Tibial artery (tissue), 4 donors: Measurements from ENCODE around the gene RELN.

Experiments used
- DNase-seq, 2 donors: peaks; one replicate each; pipeline ENCODE4 v3.0.0-alpha.2; 2019
- H3K27ac ChIP-seq, 2 donors: fragments of 200-600 bp; sonication (generic) in 1 of 2; 1 replicate in 1 of 2; 2 replicates in 1 of 2; pipeline ENCODE4 v1.5.1; 2018 to 2019; ENCODE audit warnings: mild to moderate bottlenecking in 1 of 2
- H3K27me3 ChIP-seq, 2 donors: fragments of 200-600 bp; sonication (generic) in 1 of 2; one replicate each; pipeline versions ENCODE4 v1.5.1 to v1.6.0; 2016 to 2019
- H3K36me3 ChIP-seq, 3 donors: fragments of 200-600 bp; sonication (generic) in 2 of 3; one replicate each; pipeline ENCODE4 v1.5.1; 2016 to 2019; ENCODE audit warnings: mild to moderate bottlenecking in 2 of 3
- H3K4me1 ChIP-seq, 4 donors: fragments of 200-600 bp; sonication (generic) in 2 of 4; 1 replicate in 3 of 4; 2 replicates in 1 of 4; pipeline ENCODE4 v1.5.1; 2016 to 2019
- H3K4me3 ChIP-seq, 2 donors: fragments of 200-600 bp; sonication (generic) in 1 of 2; 1 replicate in 1 of 2; 2 replicates in 1 of 2; pipeline ENCODE4 v1.5.1; 2018 to 2019; ENCODE audit warnings: mild to moderate bottlenecking in 2 of 2
- H3K9me3 ChIP-seq, 3 donors: fragments of 200-600 bp; sonication (generic) in 1 of 3; one replicate each; pipeline ENCODE4 v1.5.1; 2016 to 2019
- CTCF ChIP-seq, 2 experiments: fragments of 200-600 bp in 1 of 2; fragments of 450-650 bp in 1 of 2; IDR thresholded peaks; one replicate each; pipeline ENCODE4 v1.5.1; 2017 to 2019; ENCODE audit warnings: antibody characterized with exemption in 2 of 2, mild to moderate bottlenecking in 1 of 2, moderate library complexity in 1 of 2
- intact Hi-C: fragments of 100-400 bp; cut with DNase I; formaldehyde crosslinking; loops from one replicate; pipeline ENCODE4 v1.15.0; 2023; ENCODE audit warnings: low total_unique reads

Gene RELN

GRCh38 chr7:103690242-103690974 is 299.1 kb downstream of the RELN start:
- Histone ChIP-seq H3K4me3 (no peak overlapping the region), H3K27ac (no peak overlapping the region), H3K9me3 (no peaks in the 10 kb centered on the region), H3K4me1 (no peaks in the 10 kb centered on the region), H3K36me3 (no peaks in the 10 kb centered on the region), H3K27me3 (no peaks in the 10 kb centered on the region)
- no peak for DNase-seq
- intact Hi-C loops: no loop called here
- TF ChIP-seq CTCF (IDR thresholded peaks at IDR 0.05): no peak

- no peak overlapping the region for H3K4me3 ChIP-seq
- H3K27me3 ChIP-seq: no peaks in the 10 kb centered on the region
- no peaks in the 10 kb centered on the region for H3K36me3 ChIP-seq
- intact Hi-C loops: no loop called here
- no peaks in the 10 kb centered on the region for H3K4me1 ChIP-seq
- DNase-seq: no peak
- no peak for TF ChIP-seq CTCF (IDR thresholded peaks at IDR 0.05)
- H3K9me3 ChIP-seq: no peaks in the 10 kb centered on the region
- no peak overlapping the region for H3K27ac ChIP-seq
Observed at GRCh38 chr7:103689255-103689654, 300.2 kb downstream of the RELN start.

GRCh38 chr7:103687951-103688350 is 301.5 kb downstream of the RELN start:
- H3K27me3 ChIP-seq: no peaks in the 10 kb centered on the region
- H3K27ac ChIP-seq: no peak overlapping the region
- H3K36me3 ChIP-seq: no peaks in the 10 kb centered on the region
- DNase-seq: no peak
- H3K4me1 ChIP-seq: no peaks in the 10 kb centered on the region
- intact Hi-C loops: no loop called here
- H3K9me3 ChIP-seq: no peaks in the 10 kb centered on the region
- TF ChIP-seq CTCF (IDR thresholded peaks at IDR 0.05): no peak
- no peak overlapping the region for H3K4me3 ChIP-seq

GRCh38 chr7:103687272-103687671 is 302.2 kb downstream of the RELN start:
- Histone ChIP-seq H3K27ac (no peak overlapping the region), H3K9me3 (no peaks in the 10 kb centered on the region), H3K36me3 (no peaks in the 10 kb centered on the region), H3K4me1 (no peaks in the 10 kb centered on the region), H3K27me3 (no peaks in the 10 kb centered on the region), H3K4me3 (no peak overlapping the region)
- DNase-seq: no peak
- intact Hi-C loops: no loop called here
- no peak for TF ChIP-seq CTCF (IDR thresholded peaks at IDR 0.05)

GRCh38 chr7:103686763-103687162 is 302.7 kb downstream of the RELN start:
- Histone ChIP-seq H3K36me3 (no peaks in the 10 kb centered on the region), H3K9me3 (no peaks in the 10 kb centered on the region), H3K27ac (no peak overlapping the region), H3K4me3 (no peak overlapping the region), H3K27me3 (no peaks in the 10 kb centered on the region), H3K4me1 (no peaks in the 10 kb centered on the region)
- intact Hi-C loops: no loop called here
- DNase-seq: no peak
- no peak for TF ChIP-seq CTCF (IDR thresholded peaks at IDR 0.05)

GRCh38 chr7:103686064-103686463 is 303.4 kb downstream of the RELN start:
- no peaks in the 10 kb centered on the region for H3K27me3 ChIP-seq
- no peaks in the 10 kb centered on the region for H3K4me1 ChIP-seq
- no peak for TF ChIP-seq CTCF (IDR thresholded peaks at IDR 0.05)
- no peak overlapping the region for H3K27ac ChIP-seq
- H3K36me3 ChIP-seq: no peaks in the 10 kb centered on the region
- intact Hi-C loops: no loop called here
- no peaks in the 10 kb centered on the region for H3K9me3 ChIP-seq
- DNase-seq: no peak
- H3K4me3 ChIP-seq: no peak overlapping the region
